GM20000 (cell line): ENCODE measurements around the gene MYH14.

Source experiments
- DNase-seq: peaks from one replicate; pipeline ENCODE4 v3.0.0; 2012; ENCODE audit warnings: low spot score
- TF ChIP-seq, protein P1 (sequence below): IDR thresholded peaks from 2 replicates; pipeline ENCODE4 v1.5.1; 2012; ENCODE audit warnings: mild to moderate bottlenecking, control low read depth; ENCODE audit errors: extremely low read depth, missing control alignments

Gene MYH14

DNA sequence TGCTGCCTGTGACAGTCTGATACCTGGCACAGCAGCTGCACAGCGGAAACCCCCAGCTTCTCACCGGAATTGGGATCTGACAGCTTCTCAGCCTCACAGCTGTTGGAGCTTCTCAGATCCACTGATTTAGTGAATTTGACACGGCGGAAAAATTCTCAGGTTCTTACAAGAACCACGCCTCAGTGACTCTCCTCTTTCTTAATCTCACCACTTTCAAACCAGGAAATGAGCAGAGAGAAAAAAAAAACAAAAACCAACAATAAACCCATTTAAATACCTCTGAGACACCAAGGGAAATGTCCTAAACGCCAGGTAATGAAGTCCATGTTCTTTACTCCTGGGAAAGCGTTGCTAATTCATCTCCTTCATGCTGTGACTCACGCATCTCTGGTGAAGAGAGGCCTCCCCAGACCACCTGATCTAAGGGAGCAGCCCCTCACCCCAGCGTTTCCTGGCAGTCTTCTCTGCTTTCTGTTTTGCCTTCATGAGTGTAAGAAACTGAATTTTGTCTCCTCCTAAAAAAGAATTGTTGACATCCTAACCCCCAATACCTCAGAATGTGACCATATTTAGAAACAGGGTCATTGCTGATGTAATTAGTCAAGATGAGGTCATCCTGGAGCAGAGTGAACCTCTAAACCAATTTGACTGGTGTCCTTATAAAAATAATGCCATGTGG, 24.4 kb upstream of the MYH14 start:
- TF ChIP-seq, protein P1, sequence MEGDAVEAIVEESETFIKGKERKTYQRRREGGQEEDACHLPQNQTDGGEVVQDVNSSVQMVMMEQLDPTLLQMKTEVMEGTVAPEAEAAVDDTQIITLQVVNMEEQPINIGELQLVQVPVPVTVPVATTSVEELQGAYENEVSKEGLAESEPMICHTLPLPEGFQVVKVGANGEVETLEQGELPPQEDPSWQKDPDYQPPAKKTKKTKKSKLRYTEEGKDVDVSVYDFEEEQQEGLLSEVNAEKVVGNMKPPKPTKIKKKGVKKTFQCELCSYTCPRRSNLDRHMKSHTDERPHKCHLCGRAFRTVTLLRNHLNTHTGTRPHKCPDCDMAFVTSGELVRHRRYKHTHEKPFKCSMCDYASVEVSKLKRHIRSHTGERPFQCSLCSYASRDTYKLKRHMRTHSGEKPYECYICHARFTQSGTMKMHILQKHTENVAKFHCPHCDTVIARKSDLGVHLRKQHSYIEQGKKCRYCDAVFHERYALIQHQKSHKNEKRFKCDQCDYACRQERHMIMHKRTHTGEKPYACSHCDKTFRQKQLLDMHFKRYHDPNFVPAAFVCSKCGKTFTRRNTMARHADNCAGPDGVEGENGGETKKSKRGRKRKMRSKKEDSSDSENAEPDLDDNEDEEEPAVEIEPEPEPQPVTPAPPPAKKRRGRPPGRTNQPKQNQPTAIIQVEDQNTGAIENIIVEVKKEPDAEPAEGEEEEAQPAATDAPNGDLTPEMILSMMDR = no peak
- no peak for DNase-seq

DNA sequence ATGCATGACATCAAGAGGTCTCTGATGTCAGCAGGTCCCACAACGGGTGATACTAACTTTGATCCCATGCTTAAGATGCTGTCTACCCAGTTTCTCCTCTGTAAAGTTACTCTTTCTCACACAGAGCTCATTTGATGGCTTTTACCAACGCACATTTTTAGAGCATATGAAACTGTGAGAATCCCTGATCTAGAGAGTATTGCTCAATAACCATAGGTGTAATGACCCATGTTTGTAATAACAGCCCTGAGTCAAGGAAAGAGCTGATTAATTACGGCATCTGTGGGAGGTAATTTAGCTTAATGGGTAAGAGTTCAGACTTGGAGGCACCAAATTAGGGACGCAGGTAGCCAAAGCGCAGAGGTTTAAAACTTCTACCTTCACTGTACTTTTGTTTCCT, 22.3 kb upstream of the MYH14 start:
- no peak for DNase-seq
- TF ChIP-seq, protein P1 = no peak

DNA sequence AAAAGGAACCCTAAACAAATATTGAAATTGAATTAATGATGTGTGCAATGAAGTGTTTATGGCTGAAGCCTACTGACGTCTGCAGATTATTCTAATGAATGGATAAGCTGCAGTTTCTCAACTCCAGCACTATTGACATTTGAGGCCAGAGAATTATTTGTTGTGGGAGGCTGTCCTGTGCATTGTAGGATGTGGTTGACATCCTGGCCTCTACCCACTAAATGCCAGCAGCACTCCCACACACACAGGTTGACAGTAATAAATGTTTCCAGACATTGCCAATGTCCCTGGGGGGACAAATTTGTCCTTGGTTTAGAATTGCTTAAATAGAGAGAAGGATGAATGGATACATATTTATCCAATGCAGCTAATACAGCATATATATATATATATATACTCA, 19.2 kb upstream of the MYH14 start:
- no peak for DNase-seq
- TF ChIP-seq, protein P1 = no peak

DNA sequence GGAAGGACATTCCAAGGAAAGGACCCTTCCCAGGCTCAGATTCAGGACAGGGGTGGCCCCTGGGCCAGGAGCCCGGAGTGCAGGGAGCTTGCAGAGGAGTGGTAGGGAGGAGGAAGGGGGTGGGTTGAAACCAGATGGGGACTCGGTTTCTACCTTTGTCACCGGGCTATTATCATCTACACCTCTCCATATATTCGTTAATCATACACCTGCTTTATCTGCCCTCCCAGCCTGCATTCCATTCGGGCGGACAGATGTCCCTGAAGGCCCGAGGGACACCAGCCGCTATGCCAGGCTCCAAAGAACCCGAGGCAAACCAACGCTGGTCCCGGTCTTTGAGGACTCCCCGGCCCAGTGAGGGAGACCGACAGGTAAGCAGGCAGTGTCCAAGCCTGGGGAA, 15.5 kb upstream of the MYH14 start:
- TF ChIP-seq, protein P1 = no peak
- DNase-seq = no peak

DNA sequence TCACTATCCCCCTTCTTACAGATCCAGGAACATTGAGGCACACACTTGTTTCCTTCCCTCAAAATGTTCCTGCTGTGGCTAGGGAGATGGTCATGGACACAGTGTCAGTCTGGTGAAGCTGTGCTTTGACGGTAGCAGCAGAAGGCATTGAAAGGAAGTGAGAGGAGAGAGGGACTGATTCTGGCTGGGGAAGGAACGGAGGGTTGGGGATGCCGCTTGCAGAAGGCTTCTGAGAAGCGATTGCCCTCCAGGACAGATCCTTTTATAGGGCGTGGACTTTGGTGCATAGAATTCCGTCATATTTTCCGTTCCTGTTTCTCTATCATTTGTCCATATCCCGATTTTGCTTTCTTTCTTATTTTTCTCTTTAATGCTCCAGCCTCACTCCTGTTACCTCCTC, 14.1 kb upstream of the MYH14 start:
- TF ChIP-seq, protein P1 = no peak
- DNase-seq = no peak

DNA sequence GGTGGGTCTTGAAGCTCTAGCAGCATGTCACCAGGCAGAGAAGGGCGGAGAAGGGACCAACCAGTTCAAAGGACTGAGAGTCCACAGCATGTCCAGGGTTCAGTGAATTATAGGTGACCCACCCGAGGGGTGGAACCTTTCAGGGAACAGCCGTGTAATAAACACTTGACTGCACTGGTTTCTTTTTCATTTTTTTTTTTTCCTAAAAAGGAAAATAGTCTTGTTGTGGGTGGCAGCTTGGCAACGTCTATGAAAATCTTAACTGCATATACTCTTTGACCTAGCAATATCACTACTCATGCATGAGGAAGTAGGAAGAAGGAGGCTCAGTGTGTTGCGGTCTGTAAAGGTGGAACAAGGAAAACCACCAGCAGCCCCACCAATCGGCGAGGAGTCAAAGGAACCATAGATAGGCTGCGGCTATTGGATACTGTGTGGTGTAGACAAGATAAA, 13.0 kb upstream of the MYH14 start:
- no peak for DNase-seq
- TF ChIP-seq, protein P1 = no peak

DNA sequence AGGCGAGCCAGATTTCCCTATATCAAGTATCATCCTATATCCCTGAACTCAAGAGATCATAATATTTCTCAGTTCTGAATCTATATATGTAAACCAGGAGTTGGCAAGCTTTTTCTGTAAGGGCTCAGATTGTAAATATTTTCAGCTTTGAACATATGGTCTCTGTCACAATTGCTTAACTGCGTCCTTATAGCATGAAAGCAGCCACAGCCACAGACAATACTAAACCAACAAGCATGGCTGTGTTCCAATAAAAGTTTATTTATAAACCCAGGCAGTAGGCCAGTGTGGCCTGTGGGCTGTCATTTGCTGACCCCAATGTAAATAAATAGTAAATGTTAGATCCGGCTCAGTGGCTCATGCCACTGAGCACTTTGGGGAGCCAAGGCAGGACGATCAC, 12.2 kb upstream of the MYH14 start:
- DNase-seq = no peak

More for the DNA sequence above, 12.2 kb upstream of the MYH14 start:
- TF ChIP-seq, protein P1 = no peak
